Umbilical cord (tissue), 2 donors: ENCODE data around the gene SLC22A8. TPM values are rescaled to one million over a fixed set of nuclear protein-coding genes. Genes with fewer than 3 reads are reported as not detected.
"Not testable (repeated sequence)": the region's sequence is repeated elsewhere in the genome, so short reads cannot be mapped to it uniquely, and the experiment has no call there.

Experiments
- DNase-seq: peaks from one replicate; pipeline ENCODE4 v3.0.0-alpha.2; 2015; ENCODE audit warnings: low spot score
- total RNA-seq: library from RNA; depleted of rRNA; stranded (reverse); fragments of >200 nt; gene quantifications from one replicate; pipeline ENCODE4 v1.2.3, GENCODE V29; 2014; ENCODE audit warnings: low replicate concordance; ENCODE audit not compliant: insufficient read depth

Gene SLC22A8
- total RNA-seq, 1 donor from 2014 or later = 0.72 TPM

DNA sequence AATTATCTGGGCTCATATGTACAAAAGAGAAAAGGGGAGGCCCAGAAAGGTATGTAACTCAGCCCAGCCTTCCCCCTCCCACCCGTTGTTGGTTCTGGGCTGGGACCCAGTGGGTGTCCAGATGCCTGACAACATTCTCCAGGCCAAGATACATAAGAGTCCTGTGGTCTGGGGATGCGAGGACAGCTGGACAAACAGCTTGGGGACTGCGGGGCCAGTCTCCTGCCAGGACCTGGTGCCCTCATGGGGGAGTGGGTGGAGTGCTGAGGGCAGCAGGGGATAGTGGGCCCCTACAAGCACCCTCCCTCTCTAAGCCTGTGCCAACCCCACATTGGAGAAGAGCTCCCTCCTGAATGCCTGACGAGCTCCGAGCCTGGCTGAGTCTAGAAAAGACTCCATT is 27.4 kb downstream of the SLC22A8 start:
- no peak for DNase-seq

DNA sequence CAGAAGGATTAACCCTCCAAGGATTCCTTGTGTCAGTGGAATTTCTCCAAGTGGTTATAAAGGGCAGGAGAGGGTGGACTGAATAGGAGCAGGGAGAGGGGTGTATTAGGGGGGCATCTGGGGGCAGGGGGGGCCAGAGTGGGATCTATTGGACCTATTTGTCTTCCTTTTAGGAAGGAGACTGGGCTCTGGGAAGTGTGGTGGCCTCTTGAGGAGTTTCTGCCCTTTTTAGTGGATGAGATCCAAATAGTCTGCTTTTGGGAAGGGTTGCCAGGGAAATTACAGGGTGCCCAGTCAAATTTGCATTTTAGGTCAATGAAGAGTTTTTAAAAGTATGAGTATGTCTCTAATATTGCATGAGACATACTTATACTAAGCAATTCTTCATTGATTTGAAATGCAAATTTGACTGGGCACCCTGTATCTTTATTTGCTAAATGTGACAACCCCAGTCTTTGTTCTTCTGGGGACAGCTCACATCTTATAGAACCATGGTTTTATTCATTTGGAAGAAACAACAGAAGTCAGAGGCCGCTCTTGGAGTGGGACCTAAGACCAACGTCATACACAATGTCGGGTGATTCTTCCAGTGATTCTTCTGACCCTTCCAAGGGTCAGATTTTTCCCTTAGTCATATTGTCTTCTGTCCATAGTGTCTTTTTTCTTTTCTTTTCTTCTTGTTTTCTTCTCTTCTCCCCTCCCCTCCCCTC is 30.4 kb downstream of the SLC22A8 start:
- no peak for DNase-seq

DNA sequence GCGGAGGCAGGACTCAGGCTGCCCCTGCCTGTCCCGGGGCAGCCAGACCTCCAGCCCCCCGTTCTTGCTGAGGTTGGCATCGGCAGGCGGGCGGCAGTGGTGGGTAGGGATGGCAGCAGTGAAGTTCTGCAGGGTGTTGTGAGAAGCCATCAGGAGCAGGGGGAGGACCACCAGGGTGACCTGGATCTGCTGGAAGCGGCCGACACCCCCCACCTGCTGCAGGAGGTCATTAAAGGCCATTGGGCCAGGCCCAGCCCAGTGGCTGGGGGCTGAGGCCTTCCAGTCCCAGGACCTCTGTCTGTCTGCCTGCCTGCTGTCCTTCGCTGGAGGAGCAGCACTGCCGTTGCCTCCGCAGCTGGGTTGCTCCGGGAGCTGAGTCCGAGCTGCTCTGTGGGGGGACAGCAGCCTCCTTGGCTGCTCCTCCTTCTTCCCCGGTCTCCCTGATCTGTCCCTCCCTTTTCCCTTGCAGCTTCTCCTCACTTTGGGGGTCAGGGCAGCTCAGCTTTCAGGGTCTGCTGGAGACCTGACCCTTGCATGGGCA is 31.1 kb downstream of the SLC22A8 start, which contains the start of gene SLC22A6:
SLC22A6 (minus strand) TSS at position 517 of the 541 bp plus-strand sequence; CDS start at position 240, 277 bp downstream.
- DNase-seq = no peak

DNA sequence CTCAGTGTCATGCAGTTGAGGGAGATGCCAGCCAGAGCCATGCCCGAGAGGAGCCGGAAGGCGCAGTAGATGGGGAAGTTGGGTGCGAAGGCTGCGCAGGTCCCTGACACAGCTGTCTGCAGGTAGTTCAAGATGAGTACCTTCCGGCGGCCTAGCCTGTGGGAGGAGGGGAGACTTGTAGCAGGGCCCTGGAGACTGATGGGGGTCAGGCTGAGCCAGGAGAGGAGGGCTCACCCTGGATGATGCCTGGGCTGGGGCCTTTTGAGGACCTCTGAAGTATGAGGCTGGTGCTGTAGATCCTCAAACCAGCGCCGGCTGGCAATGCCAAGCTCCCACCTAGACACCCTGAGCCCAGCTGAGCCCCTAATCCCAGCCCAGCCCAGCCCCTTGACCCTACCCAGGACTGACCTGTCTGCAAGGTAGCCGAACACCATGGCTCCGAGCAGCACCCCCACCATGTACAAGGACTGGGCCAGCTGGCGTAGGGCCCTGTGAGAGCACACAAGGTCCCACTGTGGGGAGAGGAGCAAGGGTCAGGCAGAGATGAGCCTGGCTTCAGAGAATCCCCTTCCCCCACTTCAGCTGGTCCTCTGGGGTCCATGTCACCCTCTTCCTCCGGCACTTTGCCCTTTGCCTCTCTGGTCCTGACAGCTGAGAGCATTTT is 32.0 kb downstream of the SLC22A8 start:
- DNase-seq = no peak

DNA sequence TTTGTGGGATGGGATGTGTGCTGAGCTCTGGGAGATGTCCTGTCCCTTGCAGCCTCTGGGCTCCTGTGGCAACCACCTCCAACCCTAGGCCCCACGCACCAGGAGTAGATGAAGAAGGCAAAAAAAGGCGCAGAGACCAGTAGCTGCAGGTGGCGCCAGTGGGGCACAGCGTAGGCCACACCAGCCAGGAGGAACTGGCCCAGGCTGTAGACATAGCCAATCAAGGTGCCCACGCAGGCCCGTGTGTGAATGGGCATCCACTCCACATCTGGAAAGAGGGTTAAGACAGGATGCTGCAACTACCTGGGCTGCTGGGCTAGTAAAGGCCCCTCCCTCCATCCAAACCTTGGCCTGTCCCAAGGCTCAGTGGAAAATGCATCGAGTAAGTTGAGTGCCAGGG is 33.9 kb downstream of the SLC22A8 start:
- no peak for DNase-seq

DNA sequence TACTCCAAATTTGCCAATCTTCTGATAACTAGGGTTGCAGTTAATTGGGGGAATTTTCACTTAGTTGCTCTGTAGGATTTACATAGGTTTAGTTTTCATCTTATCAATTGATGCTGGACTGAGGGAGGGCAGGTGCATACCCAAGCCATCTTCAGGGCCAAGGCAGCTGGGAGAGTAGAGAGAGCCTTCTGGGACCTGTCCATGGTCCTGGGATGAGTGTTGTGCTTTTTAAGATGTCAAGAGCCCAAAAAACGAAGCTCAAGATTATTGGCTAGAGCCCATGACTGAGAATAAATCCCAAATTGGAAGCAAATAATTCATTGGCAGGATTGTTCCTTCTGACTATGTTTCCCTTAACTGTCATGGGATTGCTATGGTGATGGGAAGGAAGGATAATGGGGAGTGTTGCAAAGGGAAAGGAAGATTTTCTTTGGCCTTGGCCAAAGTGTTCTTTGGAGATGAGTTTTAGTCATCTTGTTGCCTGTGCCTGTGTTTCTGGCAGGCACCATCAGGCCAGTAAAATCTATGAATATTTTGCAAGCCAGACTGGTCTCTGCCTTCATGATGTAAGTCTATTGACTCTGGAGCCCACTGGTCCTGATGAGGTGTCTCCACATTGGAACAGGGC is 35.4 kb downstream of the SLC22A8 start:
- no peak for DNase-seq

DNA sequence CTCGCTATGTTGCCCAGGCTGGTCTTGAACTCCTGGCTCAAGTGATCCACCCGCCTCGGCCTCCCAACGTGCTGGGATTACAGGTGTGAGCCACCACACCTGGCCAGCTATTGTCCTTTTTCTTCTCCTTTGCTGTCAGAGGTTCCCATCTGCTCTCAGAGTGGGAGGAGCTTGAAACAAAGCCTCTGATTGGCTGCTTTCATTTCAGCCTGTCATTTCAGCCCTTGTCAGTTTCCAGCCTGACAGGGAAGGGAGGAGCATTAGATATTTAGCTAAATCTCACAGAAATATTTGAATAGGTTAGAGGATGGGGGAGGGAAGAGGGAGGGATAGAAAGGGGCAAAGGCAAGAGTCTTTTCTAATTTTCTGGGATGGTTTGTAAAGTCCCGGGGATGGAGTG is 39.5 kb downstream of the SLC22A8 start:
- no peak for DNase-seq

DNA sequence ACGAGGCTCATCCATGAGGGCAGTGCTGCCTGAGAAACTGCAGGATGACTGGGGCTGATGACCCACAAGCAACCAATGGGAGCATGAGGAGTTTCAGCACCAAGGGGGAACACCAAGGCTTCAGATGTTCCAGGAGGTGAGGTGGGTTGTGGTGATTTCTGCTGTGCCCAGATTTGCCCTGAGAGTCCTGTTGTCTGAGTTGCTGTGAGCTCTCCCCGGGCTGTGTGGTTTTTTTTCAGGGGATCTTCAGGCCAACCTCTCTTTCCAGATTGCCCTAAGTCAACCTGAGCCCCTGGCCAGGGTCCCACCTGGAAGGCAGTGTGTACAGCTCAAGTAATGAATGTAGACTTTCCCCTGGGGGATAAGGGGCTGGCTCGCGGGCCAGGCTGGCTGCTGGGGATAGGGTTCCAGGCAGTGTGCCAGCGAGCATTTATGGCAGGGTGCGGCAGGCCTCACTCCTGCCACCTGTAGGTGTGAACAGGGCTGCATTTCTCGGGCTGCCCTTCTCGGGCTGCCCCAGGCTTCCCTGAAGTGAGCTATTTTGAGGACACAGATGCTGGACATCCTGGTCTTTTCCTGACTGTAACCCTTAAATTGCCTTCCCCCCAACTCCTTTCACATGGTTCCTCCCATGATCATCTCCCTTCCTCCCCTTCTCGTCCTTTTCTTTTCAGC is 40.7 kb downstream of the SLC22A8 start:
- DNase-seq = peak; percentile 13

DNA sequence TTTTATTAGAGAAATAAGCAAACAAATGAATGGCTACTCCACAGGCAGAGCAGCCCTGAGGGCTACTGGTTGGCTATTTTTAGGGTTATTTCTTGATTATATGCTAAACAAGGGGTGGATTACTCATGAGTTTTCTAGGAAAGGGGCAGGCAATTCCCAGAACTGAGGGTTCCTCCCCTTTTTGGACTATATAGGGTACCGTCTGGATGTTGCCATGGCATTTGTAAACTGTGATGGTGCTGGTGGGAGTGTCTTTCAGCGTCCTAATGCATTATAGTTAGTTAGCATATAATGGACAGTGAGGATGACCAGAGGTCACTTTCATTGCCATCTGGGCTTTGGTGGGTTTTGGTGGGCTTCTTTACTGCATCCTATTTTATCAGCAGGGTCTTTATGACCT is 50.1 kb downstream of the SLC22A8 start:
- DNase-seq = no peak

DNA sequence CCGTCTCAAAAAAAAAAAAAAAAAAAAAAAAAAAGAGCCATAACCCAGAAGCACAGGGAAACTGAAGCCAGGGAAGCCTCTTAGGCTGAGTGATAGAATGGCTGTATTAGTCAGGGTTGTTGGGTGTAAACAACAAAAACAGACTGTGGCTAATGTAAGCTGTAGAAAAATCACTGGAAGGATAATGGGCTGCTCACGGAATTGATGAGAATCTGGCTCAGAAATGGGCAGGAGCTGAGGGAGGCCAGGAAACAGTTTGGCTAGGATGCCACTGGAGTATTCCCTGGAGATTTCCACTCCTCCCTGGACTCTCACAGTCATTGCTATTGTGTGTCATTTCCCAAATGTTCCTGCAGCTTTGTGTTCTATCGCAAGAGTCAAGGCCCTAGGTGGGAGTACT is 53.2 kb downstream of the SLC22A8 start:
- DNase-seq = no peak

DNA sequence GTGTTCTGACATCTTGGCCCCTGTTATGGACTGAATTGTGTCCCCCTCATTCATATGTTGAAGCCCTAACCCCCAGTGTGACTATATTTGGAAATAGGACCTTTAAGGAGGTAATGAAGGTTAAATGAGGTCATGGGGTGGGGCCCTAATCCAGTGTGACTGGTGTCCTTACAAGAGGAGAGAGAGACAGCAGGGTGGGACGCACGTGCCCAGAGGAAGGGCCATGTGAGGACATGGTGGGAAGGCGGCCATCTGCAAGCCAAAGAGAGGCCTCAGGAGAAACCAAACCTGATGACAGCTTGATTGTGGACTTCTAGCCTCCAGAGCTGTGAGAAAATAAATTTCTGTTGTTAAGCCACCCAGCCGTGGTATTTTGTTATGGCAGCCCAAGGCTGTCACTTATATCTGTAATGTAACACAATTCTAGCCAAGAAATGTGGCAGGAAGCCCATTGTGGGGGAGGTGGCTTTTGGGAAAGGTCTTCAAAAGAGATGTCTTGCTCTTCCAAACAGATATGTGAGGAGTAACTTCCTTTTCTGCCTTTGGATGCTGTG is 54.5 kb downstream of the SLC22A8 start:
- no peak for DNase-seq

DNA sequence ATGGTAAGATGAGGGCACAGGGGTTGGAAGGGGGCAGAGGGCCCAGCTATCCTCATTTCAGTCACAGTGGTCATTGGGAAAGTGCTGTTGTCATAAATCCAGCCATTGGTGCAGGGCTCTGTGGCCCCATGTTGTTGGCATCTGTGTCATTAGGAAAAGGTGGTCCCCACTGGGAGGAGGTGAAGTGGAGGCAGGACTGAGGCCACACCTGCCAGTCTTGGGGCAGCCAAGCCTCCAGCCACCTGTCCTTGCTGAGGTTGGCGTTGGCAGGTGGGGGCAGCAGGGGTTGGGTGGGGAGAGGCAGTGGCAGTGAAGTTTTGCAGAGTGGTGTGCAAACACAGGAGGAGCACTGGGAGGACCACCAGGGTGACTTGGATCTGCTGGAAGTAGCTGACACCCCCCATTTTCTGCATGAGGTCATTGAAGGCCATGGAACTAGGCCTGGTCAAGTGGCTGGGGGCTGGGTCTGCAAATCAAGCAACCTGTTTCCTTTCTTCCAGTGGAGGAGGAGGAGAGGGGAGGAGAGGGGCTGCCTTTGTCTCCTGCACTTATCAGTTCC is 56.1 kb downstream of the SLC22A8 start:
- no peak for DNase-seq

DNA sequence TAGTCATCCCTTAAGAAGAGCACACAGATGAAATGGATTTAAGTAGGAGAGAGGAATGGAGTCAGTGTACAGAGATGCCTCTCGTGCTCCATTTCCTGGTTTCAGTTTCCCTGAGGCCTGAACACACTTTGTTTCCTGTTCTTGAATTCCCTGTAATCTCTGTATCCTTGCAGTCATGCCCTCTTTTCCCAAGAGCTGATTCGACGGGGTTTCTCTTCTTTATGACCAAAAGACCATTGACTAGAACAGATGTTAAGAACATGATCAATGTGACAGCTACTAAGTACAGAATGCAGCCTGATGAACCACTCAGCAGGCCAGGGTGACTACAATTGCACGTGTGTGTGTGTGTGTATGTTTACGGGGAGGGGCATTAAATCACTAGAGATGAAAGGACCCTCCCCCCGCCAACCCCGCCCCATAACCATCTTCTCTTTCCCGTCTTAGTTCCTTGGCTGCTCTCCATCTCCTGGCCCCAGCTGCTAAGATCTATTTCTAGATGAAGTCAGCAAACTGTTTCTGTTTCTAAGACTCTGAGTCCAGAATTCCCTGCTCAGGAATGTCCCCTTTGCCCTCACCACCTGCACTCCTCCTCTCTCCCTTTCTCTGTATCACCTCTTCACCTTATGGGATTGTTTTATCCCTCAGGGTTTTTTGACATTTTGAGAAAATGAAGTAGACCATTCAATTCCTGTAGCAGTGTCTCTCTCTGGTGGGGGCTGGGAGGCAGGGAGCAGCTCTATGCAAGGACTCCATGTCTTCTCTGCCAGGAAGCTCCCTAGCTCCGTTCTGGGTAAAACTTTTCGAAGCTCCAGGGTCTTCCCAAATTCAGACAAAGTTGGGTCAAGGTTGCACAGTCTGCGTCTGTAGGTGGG is 56.9 kb downstream of the SLC22A8 start:
- DNase-seq = peak; percentile 90

DNA sequence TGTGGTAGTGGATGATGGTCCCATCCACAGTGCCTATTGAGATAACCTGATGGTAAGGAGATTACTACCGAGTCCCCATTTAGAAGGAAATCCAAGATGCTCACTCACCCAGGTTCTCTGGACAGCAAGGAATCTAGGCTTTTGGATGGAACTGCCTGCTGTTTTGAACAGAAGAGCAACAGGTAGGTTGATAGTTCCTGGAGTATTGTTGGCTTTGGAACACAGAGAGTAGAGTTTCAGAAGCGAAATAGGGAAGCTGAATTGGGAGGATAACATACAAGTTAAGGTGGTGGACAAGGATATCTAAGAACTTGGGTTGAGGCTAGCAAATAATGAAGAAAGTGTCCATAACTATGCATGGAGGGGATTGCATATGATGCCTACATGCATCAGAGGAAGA is 58.5 kb downstream of the SLC22A8 start:
- DNase-seq = no peak

DNA sequence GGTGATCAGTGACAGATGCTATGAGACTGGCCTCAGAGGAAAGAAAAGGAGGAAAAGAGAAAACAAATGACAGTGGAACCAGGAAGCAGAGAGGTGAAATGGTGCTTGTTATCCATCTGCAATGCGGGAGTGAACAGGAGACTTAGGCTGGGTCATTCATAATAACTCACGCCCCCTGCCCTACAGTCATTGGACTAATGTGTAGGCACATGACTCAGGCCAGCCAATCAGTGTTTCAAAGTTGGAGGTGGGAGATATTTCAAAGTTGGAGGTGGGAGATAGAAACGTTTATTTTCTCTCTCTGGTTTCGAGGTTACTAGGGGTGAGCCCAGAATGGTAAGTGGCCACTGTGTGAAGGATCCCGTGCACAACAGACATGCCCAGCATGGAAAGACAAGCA is 61.2 kb downstream of the SLC22A8 start:
- DNase-seq = no peak

DNA sequence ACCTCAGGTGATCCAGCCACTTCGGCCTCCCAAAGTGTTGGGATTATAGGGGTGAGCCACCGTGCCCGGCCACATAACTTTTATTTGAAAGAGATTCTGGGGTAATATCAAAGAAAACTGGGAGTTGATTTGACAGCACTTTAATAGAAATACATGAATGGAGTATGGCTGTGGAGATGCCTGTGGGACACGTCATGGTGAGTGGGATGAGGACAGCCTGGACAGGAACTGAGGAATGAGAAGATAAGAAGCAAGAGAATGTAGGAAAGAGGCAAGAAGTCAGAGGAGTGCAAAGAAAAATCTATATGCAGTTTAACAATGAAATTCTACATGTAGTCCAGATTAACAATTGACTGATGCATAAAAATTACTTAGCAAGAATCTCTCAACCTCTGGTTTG is 61.8 kb downstream of the SLC22A8 start:
- no peak for DNase-seq

DNA sequence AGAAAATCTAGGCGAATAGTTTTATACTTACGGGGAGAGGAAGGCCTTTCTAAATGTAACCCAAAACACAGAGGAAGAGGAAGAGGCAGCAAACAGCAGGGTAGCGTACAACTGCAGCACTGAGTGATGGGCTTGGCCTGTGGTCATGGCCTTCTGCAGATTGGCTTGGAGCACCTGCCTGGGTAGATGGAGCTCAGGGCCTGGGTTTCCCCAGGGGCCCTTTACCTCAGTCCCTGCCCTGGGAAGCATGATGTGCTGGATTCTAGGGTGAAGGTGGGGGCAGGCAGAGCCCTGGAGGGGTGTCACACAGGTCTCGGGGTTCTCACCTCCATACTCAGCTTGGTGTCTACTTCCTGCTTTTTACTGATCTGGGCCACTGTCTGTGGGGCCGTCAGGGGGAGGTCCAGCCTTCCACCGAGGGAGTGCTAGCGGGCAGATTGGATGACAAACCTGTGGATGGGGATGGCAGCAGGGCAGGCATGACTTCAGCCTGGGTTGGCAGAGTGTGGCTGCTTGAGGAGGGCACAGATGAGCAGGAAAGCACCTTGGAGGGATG is 66.8 kb downstream of the SLC22A8 start:
- no peak for DNase-seq

DNA sequence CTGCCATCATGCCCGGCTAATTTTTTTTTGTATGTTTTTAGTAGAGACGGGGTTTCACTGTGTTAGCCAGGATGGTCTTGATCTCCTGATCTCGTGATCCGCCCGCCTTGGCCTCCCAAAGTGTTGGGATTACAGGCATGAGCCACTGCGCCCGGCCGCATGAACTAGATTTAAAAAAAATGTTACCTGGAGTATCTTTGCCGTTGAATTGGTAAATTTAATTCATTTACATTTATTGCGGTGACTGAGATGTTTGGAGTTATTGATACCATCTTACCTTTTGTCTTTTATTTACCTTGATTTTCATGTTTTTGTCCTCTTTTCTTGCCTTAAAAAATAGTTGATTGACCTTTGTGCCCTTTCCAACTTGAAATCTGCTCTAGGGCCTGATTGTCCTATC is 70.1 kb downstream of the SLC22A8 start:
- DNase-seq = not testable (repeated sequence)
